GM12892 (cell line): ENCODE results near the gene PROM1.

Experiments used
- POLR2A ChIP-seq: IDR thresholded peaks from 2 replicates; pipeline ENCODE4 v1.6.1; 2011; ENCODE audit warnings: low read depth, low read length, control low read depth
- POLR2AphosphoS5 ChIP-seq: IDR thresholded peaks from 2 replicates; pipeline ENCODE4 v1.6.1; 2011; ENCODE audit warnings: low read depth, low read length, control low read depth

DNA sequence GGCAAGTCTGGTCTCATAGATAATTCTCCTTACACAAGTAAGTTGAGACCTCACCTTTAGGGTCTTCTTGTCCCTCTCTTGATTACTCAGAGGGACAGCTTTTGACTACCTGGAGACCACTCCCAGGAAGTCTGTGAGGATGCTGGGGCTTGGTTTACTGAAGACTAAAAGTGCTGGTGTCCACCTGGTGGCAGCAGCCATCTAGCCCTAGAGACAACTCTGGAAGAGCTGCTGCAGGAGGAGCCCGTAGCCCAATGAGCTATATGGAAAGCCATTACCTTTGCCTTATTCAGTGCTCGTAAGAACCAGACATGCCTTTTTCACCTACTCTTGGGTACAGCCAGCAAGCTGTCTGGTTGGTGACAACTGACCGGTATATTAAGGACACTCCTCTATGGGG, 128.2 kb downstream of the PROM1 start:
- no peak for TF ChIP-seq POLR2AphosphoS5
- no peak for TF ChIP-seq POLR2A
